GM12878 (cell line): ENCODE data around the gene STKLD1. TPM values are rescaled to one million over a fixed set of nuclear protein-coding genes. Genes with fewer than 3 reads are reported as not detected.
A peak's percentile ranks its signal among the peaks of the same experiment; 100 is the strongest.

Experiments used
- BHLHE40 ChIP-seq, 2 experiments: fragments of 450-650 bp in 1 of 2; IDR thresholded peaks; 2 replicates each; pipeline ENCODE4 v1.6.1; 2011 to 2017; ENCODE audit warnings: low read depth in 2 of 2, borderline replicate concordance in 1 of 2, improper control_type of control experiment in 1 of 2, low read length in 1 of 2, mild to moderate bottlenecking in 1 of 2
- CBFB ChIP-seq: IDR thresholded peaks from 2 replicates; pipeline ENCODE4 v1.6.1; 2016; ENCODE audit warnings: antibody characterized with exemption, low read depth
- CREB1 ChIP-seq: IDR thresholded peaks from 2 replicates; pipeline ENCODE4 v1.6.1; 2012; ENCODE audit warnings: low read depth, mild to moderate bottlenecking, inconsistent platforms
- DPF2 ChIP-seq: fragments of 450-650 bp; IDR thresholded peaks from 2 replicates; pipeline ENCODE4 v1.6.1; 2017; ENCODE audit warnings: mild to moderate bottlenecking
- EGR1 ChIP-seq, 2 experiments: IDR thresholded peaks; 1 replicate in 1 of 2; 2 replicates in 1 of 2; pipeline ENCODE4 v1.6.1; 2011 to 2012; ENCODE audit warnings: low read depth in 2 of 2, low read length in 2 of 2, borderline replicate concordance in 1 of 2, mild to moderate bottlenecking in 1 of 2, moderate library complexity in 1 of 2
- GATAD2B ChIP-seq: fragments of 450-650 bp; conservative IDR thresholded peaks from 2 replicates; pipeline ENCODE4 v1.6.1; 2017; ENCODE audit warnings: low read depth, mild to moderate bottlenecking, moderate library complexity
- HCFC1 ChIP-seq: fragments of 150-350 bp; IDR thresholded peaks from 2 replicates; pipeline ENCODE4 v1.6.1; 2014; ENCODE audit warnings: low read length
- IKZF1 ChIP-seq: fragments of 450-650 bp; conservative IDR thresholded peaks from 2 replicates; pipeline ENCODE4 v1.6.1; 2017; ENCODE audit warnings: antibody characterized with exemption, mild to moderate bottlenecking
- IRF3 ChIP-seq: fragments of 450-650 bp; IDR thresholded peaks from 2 replicates; pipeline ENCODE4 v1.6.1; 2014; ENCODE audit warnings: mild to moderate bottlenecking
- NR2C1 ChIP-seq: fragments of 450-650 bp; IDR thresholded peaks from 2 replicates; pipeline ENCODE4 v1.6.1; 2017; ENCODE audit warnings: antibody characterized with exemption, mild to moderate bottlenecking, moderate library complexity
- NR2C2 ChIP-seq: IDR thresholded peaks from 2 replicates; pipeline ENCODE4 v1.6.1; 2011; ENCODE audit warnings: borderline replicate concordance, low read depth; ENCODE audit not compliant: control insufficient read depth, insufficient read length
- NR2F1 ChIP-seq: fragments of 450-650 bp; conservative IDR thresholded peaks from 2 replicates; pipeline ENCODE4 v1.6.1; 2017; ENCODE audit warnings: mild to moderate bottlenecking
- POLR2AphosphoS2 ChIP-seq: IDR thresholded peaks from 2 replicates; pipeline ENCODE4 v1.6.1; 2011; ENCODE audit warnings: low read depth, mild to moderate bottlenecking, low read length, improper control_type of control experiment, moderate library complexity
- SPI1 ChIP-seq: IDR thresholded peaks from 2 replicates; pipeline ENCODE4 v1.6.1; 2011; ENCODE audit warnings: low read depth, mild to moderate bottlenecking, low read length, moderate library complexity, borderline replicate concordance; ENCODE audit not compliant: insufficient read depth
- TAF1 ChIP-seq: IDR thresholded peaks from 2 replicates; pipeline ENCODE4 v1.6.1; 2011; ENCODE audit warnings: mild to moderate bottlenecking, low read depth, low read length, borderline replicate concordance
- TCF3 ChIP-seq: IDR thresholded peaks from 2 replicates; pipeline ENCODE4 v1.6.1; 2012; ENCODE audit warnings: low read depth, mild to moderate bottlenecking, low read length, borderline replicate concordance; ENCODE audit not compliant: insufficient read depth
- ZBTB4 ChIP-seq: fragments of 450-650 bp; formaldehyde crosslinking; IDR thresholded peaks from 2 replicates; pipeline ENCODE4 v1.4.0; 2022; ENCODE audit warnings: mild to moderate bottlenecking, moderate library complexity
- ZNF274 ChIP-seq: IDR thresholded peaks from one replicate; pipeline ENCODE4 v1.8.0; 2011; ENCODE audit not compliant: insufficient read length, insufficient read depth
- polyA plus RNA-seq, 11 experiments: library from polyadenylated mRNA; depleted of rRNA in 4 of 11; unstranded in 6 of 11; stranded (reverse) in 5 of 11; fragments of >200 nt; fragmentation: Nextera tagmentation in 4 of 11; fragmentation: Illumina TruSeq in 1 of 11; extraction: Ambion mirVana in 4 of 11; extraction: Trizol in 1 of 11; gene quantifications; 1 replicate in 1 of 11; 2 replicates in 10 of 11; pipeline versions ENCODE4 v1.2.1 to v1.2.3, GENCODE V29; 2011 to 2016; ENCODE audit warnings: inconsistent platforms in 2 of 11, missing spikeins in 2 of 11, low read depth in 1 of 11
- total RNA-seq, 4 experiments: library from RNA; depleted of rRNA in 3 of 4; stranded (reverse); fragments of >200 nt in 3 of 4; fragmentation: Illumina TruSeq in 1 of 4; extraction: Trizol in 1 of 4; gene quantifications; 2 replicates each; pipeline versions ENCODE4 v1.2.1 to v1.2.3, GENCODE V29; 2013 to 2021
- TF ChIP-seq, protein P1 (sequence below): fragments of 450-650 bp; IDR thresholded peaks from 2 replicates; pipeline ENCODE4 v1.6.1; 2016; ENCODE audit warnings: mild to moderate bottlenecking

Gene STKLD1
- total and polyA plus RNA-seq, 10 of the 15 experiments (the other 5 are each of a cell fraction or from before 2014, with no cell fraction given) = 0.07 to 0.40 (median 0.29) TPM; not detected in 4

GRCh38 chr9:133356391-133357091 is 19.6 kb upstream of the STKLD1 start, which contains the start of the genes SURF1 and SURF2 (continued):
- no peak for TF ChIP-seq SPI1
- TF ChIP-seq DPF2 = 0 out of 2 replicates have a peak, but pooled peaks have one; percentile 10
- TF ChIP-seq IRF3 = no peak
- peak; percentile 88 for TF ChIP-seq TAF1
- peak; percentile 72 for TF ChIP-seq CREB1
- no peak for TF ChIP-seq ZNF274
- TF ChIP-seq TCF3 = 0 out of 2 replicates have a peak, but pooled peaks have one; percentile 6
- 0 out of 2 replicates have a peak, but pooled peaks have one; percentile 35 for TF ChIP-seq IKZF1
- no peak for TF ChIP-seq GATAD2B
- no peak for TF ChIP-seq CBFB
- TF ChIP-seq EGR1 (IDR thresholded peaks at IDR 0.05; ENCODE audit: borderline replicate concordance in 1 of 2, low read depth in 2 of 2, low read length in 2 of 2) = peak; percentile 44 to 91
- no peak for TF ChIP-seq NR2C2
- TF ChIP-seq NR2F1 = 0 out of 2 replicates have a peak, but pooled peaks have one; percentile 21
- peak; percentile 60 for TF ChIP-seq HCFC1
- TF ChIP-seq, protein P1, sequence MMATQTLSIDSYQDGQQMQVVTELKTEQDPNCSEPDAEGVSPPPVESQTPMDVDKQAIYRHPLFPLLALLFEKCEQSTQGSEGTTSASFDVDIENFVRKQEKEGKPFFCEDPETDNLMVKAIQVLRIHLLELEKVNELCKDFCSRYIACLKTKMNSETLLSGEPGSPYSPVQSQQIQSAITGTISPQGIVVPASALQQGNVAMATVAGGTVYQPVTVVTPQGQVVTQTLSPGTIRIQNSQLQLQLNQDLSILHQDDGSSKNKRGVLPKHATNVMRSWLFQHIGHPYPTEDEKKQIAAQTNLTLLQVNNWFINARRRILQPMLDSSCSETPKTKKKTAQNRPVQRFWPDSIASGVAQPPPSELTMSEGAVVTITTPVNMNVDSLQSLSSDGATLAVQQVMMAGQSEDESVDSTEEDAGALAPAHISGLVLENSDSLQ = peak; percentile 42; the same call in 1 of the 2 replicates
- TF ChIP-seq BHLHE40 (IDR thresholded peaks at IDR 0.05; ENCODE audit: borderline replicate concordance in 1 of 2, low read depth in 2 of 2, low read length in 1 of 2) = peak; percentile 58 to 84; a peak in 2 of 4 replicates
- peak; percentile 74; the same call in 1 of the 2 replicates for TF ChIP-seq POLR2AphosphoS2
- TF ChIP-seq NR2C1 = peak; percentile 96
- TF ChIP-seq ZBTB4 (CRISPR knock-in tag) = no peak
